GM12878 (cell line): Measurements from ENCODE around the gene SLIT1. TPM values are rescaled to one million over a fixed set of nuclear protein-coding genes. Genes with fewer than 3 reads are reported as not detected.

Experiments used
- ATAC-seq: fragments of 200-7000 bp; cut with Tn5 transposase; 3 replicates; pipeline ENCODE4 v1.9.1; 2020; ENCODE audit warnings: mild to moderate bottlenecking, moderate library complexity
- BruUV-seq: library from RNA; stranded (reverse); fragments of 400-500 nt; replicated peaks from 2 replicates; lab custom pipeline; 2021; lab: Mats Ljungman, UMichigan
- CTCF ChIA-PET: fragments of 300-600 bp; sonication (Branson Sonifier 250); formaldehyde crosslinking; extraction: SDS; loops from one replicate; lab custom pipeline; 2021; ENCODE audit warnings: inconsistent platforms; lab: Yijun Ruan, JAX
- POLR2A ChIA-PET: fragments of 350-600 bp; formaldehyde crosslinking; extraction: SDS; loops from one replicate; lab custom pipeline; 2021; ENCODE audit warnings: inconsistent platforms; lab: Charles Lee
- RAD21 ChIA-PET: fragments of 300-600 bp; sonication (Branson Sonifier 250); formaldehyde crosslinking; loops from one replicate; lab custom pipeline; 2023; ENCODE audit warnings: antibody characterized with exemption; ENCODE audit not compliant: unreplicated experiment; lab: Charles Lee
- SMC1A ChIA-PET: fragments of 300-600 bp; sonication (Branson Sonifier 250); formaldehyde crosslinking; loops from one replicate; lab custom pipeline; 2023; ENCODE audit not compliant: unreplicated experiment, uncharacterized antibody; lab: Charles Lee
- DNase-seq: peaks from one replicate; pipeline ENCODE4 v3.0.0-alpha.2; 2011; ENCODE audit warnings: low read depth, low spot score
- FAIRE-seq: peaks from 3 replicates; lab custom pipeline; 2011; peaks lifted over from hg19 to GRCh38; lab: Jason Lieb, UNC
- H2AFZ ChIP-seq: 2 replicates; pipeline ENCODE4 v1.6.0; 2011; ENCODE audit warnings: low read depth, low read length, control low read depth; ENCODE audit not compliant: control insufficient read depth
- H3K27ac ChIP-seq: 2 replicates; pipeline ENCODE4 v1.5.1; 2011; ENCODE audit warnings: control low read depth; ENCODE audit not compliant: control insufficient read depth, insufficient read depth
- H3K27me3 ChIP-seq, 2 experiments: replicated peaks in 1 of 2; 2 replicates each; pipeline versions ENCODE4 v1.6.0 to v1.6.1; 2011; ENCODE audit warnings: low read length in 1 of 2; ENCODE audit not compliant: control insufficient read depth in 2 of 2, insufficient read depth in 2 of 2
- H3K36me3 ChIP-seq, 2 experiments: 2 replicates each; pipeline ENCODE4 v1.5.1; 2011; ENCODE audit warnings: low read length in 1 of 2; ENCODE audit not compliant: control insufficient read depth in 2 of 2, insufficient read depth in 2 of 2
- H3K4me1 ChIP-seq: 2 replicates; pipeline ENCODE4 v1.6.1; 2011; ENCODE audit warnings: mild to moderate bottlenecking, low read length, moderate library complexity, mixed read lengths; ENCODE audit not compliant: control insufficient read depth, insufficient read depth
- H3K4me2 ChIP-seq: 2 replicates; pipeline ENCODE4 v1.6.0; 2011; ENCODE audit warnings: control low read depth; ENCODE audit not compliant: control insufficient read depth, insufficient read depth
- H3K4me3 ChIP-seq: fragments of 200-600 bp; sonication (generic); 2 replicates; pipeline ENCODE4 v1.5.1; 2016
- H3K79me2 ChIP-seq: 2 replicates; pipeline ENCODE4 v1.6.0; 2011; ENCODE audit warnings: low read length; ENCODE audit not compliant: control insufficient read depth, insufficient read depth
- H3K9ac ChIP-seq: 2 replicates; pipeline ENCODE4 v1.8.0; 2011; ENCODE audit warnings: low read length, control low read depth, mixed read lengths; ENCODE audit not compliant: control insufficient read depth, insufficient read depth
- H3K9me3 ChIP-seq: replicated peaks from 3 replicates; pipeline ENCODE4 v1.5.1; 2011; ENCODE audit warnings: mild to moderate bottlenecking, low read length; ENCODE audit not compliant: control insufficient read depth, insufficient read depth
- H4K20me1 ChIP-seq: 2 replicates; pipeline ENCODE4 v1.6.0; 2011; ENCODE audit not compliant: control insufficient read depth, insufficient read depth
- CHD2 ChIP-seq: IDR thresholded peaks from 2 replicates; pipeline ENCODE4 v1.6.1; 2011; ENCODE audit warnings: low read depth, low read length, improper control_type of control experiment, borderline replicate concordance
- IKZF2 ChIP-seq, 2 experiments: fragments of 450-650 bp; IDR thresholded peaks; 2 replicates each; pipeline ENCODE4 v1.6.1; 2017; ENCODE audit warnings: mild to moderate bottlenecking in 2 of 2, moderate library complexity in 2 of 2
- MYB ChIP-seq: fragments of 150-350 bp; IDR thresholded peaks from 2 replicates; pipeline ENCODE4 v1.6.1; 2014; ENCODE audit warnings: mild to moderate bottlenecking, low read depth, low read length, borderline replicate concordance
- NR2F1 ChIP-seq: fragments of 450-650 bp; conservative IDR thresholded peaks from 2 replicates; pipeline ENCODE4 v1.6.1; 2017; ENCODE audit warnings: mild to moderate bottlenecking
- POLR2AphosphoS2 ChIP-seq: IDR thresholded peaks from 2 replicates; pipeline ENCODE4 v1.6.1; 2011; ENCODE audit warnings: low read depth, mild to moderate bottlenecking, low read length, improper control_type of control experiment, moderate library complexity
- SMC3 ChIP-seq: IDR thresholded peaks from 2 replicates; pipeline ENCODE4 v1.6.1; 2011; ENCODE audit warnings: low read length, improper control_type of control experiment, borderline replicate concordance
- WGBS: methylation state at CpG from one replicate; pipeline ENCODE4 v1.1.6; 2016; ENCODE audit warnings: low lambda C conversion rate; ENCODE audit not compliant: insufficient replicate concordance, insufficient coverage; ENCODE audit errors: missing lambda C conversion rate; 5-methylcytosine and 5-hydroxymethylcytosine counted together
- in situ Hi-C: fragments of 300-500 bp; cut with MboI; formaldehyde crosslinking; loops from 9 replicates; pipeline ENCODE4 v1.14.3; 2018; ENCODE audit warnings: mixed read lengths
- intact Hi-C: fragments of 100-400 bp; cut with micrococcal nuclease; formaldehyde crosslinking; loops from one replicate; pipeline ENCODE4 v1.14.2; 2022; ENCODE audit not compliant: unreplicated experiment
- polyA plus RNA-seq, 11 experiments: library from polyadenylated mRNA; depleted of rRNA in 4 of 11; unstranded in 6 of 11; stranded (reverse) in 5 of 11; fragments of >200 nt; fragmentation: Nextera tagmentation in 4 of 11; fragmentation: Illumina TruSeq in 1 of 11; extraction: Ambion mirVana in 4 of 11; extraction: Trizol in 1 of 11; gene quantifications; 1 replicate in 1 of 11; 2 replicates in 10 of 11; pipeline versions ENCODE4 v1.2.1 to v1.2.3, GENCODE V29; 2011 to 2016; ENCODE audit warnings: inconsistent platforms in 2 of 11, missing spikeins in 2 of 11, low read depth in 1 of 11
- total RNA-seq, 4 experiments: library from RNA; depleted of rRNA in 3 of 4; stranded (reverse); fragments of >200 nt in 3 of 4; fragmentation: Illumina TruSeq in 1 of 4; extraction: Trizol in 1 of 4; gene quantifications; 2 replicates each; pipeline versions ENCODE4 v1.2.1 to v1.2.3, GENCODE V29; 2013 to 2021
- TF ChIP-seq, protein P1 (sequence below): fragments of 450-650 bp; IDR thresholded peaks from 2 replicates; pipeline ENCODE4 v1.6.1; 2014; ENCODE audit warnings: mild to moderate bottlenecking

SLIT1 gene
- total and polyA plus RNA-seq, 10 of the 15 experiments (the other 5 are each of a cell fraction or from before 2014, with no cell fraction given): 0.04 to 0.19 (median 0.06) TPM; not detected in 4

GRCh38 chr10:97060441-97061084, 125.2 kb downstream of the SLIT1 start (continued):
- no peak for TF ChIP-seq CHD2

GRCh38 chr10:97059872-97060205, 125.9 kb downstream of the SLIT1 start:
- no peaks in the 10 kb centered on the region for H4K20me1 ChIP-seq
- 64% methylated on average over 7 of the region's 7 CpGs for WGBS
- intact Hi-C loops (no loop called here), in situ Hi-C loops (no loop called here)
- SMC1A ChIA-PET: interaction anchor here (0.7 kb wide), 1 partner anchor 13 kb away, joined by 3 read pairs; no protein-coding TSS in a partner anchor
- no peaks in the 10 kb centered on the region for H3K79me2 ChIP-seq
- FAIRE-seq: no peak
- peaks cover 0 to 2% of the 10 kb centered on the region in 2 experiments; a peak in 1 of 4 replicates for H3K27me3 ChIP-seq
- H3K36me3 ChIP-seq: no peaks in the 10 kb centered on the region
- no peak overlapping the region for H3K27ac ChIP-seq
- no peaks in the 10 kb centered on the region for H3K4me1 ChIP-seq
- H2AFZ ChIP-seq: no peak overlapping the region
- CTCF ChIA-PET: interaction anchor here (0.7 to 1.5 kb wide), 5 partner anchors 13 to 664 kb away, joined by 3 to 7 read pairs (median 3); no protein-coding TSS in a partner anchor
- H3K9me3 ChIP-seq: no peaks in the 10 kb centered on the region
- TF ChIP-seq, protein P1, sequence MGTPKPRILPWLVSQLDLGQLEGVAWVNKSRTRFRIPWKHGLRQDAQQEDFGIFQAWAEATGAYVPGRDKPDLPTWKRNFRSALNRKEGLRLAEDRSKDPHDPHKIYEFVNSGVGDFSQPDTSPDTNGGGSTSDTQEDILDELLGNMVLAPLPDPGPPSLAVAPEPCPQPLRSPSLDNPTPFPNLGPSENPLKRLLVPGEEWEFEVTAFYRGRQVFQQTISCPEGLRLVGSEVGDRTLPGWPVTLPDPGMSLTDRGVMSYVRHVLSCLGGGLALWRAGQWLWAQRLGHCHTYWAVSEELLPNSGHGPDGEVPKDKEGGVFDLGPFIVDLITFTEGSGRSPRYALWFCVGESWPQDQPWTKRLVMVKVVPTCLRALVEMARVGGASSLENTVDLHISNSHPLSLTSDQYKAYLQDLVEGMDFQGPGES: no peak
- TF ChIP-seq POLR2AphosphoS2 (no peak), MYB (no peak), IKZF2 (IDR thresholded peaks at IDR 0.05) (no peak), SMC3 (no peak), NR2F1 (no peak)
- no peak overlapping the region for H3K4me3 ChIP-seq
- no TSS peak for BruUV-seq
- no peak for DNase-seq
- POLR2A ChIA-PET: no interaction called here
- RAD21 ChIA-PET: no interaction called here
- H3K9ac ChIP-seq: no peak overlapping the region
- ATAC-seq: no peak
- H3K4me2 ChIP-seq: no peak overlapping the region
